ENCODE measurements around the gene CCNL2.
"Not testable (repeated sequence)": the region's sequence is repeated elsewhere in the genome, so short reads cannot be mapped to it uniquely, and the experiment has no call there.

CCNL2 gene

DNA sequence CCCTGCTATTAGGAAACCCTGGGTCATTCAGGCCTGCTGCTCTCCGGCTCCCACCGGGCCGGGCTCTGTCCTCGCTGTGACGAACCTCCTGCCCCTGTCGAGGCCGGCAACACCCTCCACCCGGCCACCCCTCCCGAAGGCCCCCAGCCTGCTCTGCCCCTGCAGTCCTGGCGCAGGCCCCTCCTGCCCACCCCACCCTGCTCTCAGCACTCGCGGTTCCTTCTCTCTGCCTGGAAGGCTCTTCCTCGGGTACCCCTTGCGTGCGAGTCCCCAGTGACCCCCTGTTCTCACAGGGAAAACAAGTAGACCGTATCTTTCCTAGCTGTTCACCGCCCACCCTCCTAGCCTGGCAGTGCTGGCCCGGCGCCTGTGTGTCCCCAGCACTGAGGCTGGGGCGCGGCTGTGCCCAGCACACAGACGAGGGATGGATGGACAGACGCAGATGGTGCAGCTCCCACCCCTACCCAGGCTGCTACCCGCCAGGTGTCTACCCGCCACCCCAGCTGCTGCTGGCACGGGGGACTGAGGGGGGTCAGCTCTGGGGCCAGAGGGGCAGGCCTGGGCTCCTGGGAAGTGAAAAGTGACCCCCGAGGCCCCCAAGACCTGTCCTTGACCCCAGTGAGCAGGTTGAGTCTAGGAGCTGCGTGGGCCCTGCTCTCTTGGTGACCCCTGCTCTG, 33.3 kb upstream of the CCNL2 start:
- no peak for DNase-seq (ENCODE audit: low read depth)

- DNase-seq (ENCODE audit: low read depth): no peak
Observed at GRCh38 chr1:1431845-1432273, 32.7 kb upstream of the CCNL2 start.

DNA sequence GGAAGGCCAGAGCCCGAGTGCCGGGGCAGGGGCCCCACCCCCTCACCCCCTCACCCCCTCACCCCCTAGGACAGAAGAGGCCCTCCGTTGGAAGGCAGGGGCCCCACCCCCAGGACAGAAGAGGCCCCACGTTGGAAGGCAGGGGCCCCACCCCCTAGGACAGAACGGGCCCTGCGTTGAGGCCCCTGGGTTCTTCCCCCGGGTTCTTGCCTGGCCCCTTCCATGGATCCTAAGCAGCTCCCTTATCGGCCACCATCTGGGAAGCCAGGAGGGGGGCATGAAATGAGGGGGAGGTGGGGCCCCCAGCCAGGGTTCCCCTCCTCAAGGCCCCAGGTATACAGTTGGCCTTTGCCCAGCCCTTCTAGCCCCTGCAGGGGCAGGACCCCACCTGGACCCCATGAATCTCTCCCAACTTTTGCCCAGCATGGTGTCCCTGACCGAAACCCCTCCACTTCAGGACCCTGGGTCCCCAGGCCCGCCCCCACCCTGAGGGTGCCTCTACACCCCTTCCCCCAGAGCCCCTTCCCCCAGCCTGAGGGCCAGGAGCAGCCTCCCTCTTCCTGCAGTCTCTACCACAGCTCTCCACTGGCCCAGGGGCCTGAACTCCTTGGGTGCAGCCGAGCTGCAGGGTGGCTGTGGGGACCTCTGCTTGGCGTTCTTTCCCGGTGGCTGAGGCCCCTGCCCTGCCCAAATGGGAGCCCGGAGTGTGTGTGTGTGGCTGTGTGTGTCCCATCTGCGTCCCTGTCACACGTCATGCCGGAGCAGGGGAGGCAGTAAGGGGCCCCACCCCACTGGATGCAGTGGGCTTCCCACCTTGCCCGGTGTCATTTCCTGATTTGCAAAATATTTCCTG, 32.1 kb upstream of the CCNL2 start:
- DNase-seq (ENCODE audit: low read depth): no peak

- DNase-seq (ENCODE audit: low read depth): no peak
Observed at GRCh38 chr1:1430114-1430982, 31.2 kb upstream of the CCNL2 start.

DNA sequence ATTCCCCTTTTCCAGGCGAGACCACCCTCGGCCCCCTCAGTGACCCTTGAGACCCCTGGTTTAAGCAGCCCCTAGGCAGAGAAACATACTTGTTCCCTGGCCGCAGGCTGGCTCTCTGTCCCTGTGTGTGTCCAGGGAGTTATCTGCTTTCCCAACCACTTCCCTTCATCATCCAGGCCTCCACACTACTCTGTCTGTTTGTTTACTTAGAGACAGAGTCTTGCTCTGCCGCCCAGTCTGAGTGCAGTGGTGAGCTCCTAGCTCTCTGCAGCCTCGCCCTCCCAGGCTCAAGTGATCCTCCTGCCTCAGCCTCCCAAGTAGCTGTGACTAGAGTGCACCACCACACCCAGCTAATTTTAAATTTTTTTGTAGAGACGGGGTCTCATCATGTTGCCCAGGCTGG, 30.5 kb upstream of the CCNL2 start:
- no peak for DNase-seq (ENCODE audit: low read depth)

DNA sequence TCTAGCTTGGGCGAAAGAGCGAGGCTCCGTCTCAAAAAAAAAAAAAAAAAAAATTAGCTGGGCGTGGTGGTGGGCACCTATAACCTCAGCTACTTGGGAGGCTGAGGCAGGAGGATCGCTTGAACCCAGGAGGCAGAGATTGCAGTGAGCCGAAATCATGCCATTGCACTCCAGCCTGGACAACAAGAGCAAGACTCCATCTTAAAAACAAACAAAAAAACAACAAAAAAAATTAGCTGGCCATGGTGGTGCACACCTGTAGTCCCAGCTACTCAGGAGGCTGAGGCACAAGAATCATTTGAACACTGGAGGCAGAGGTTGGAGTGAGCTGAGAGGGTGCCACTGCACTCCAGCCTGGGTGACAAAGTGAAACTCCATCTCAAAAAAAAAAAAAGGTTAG, 29.8 kb upstream of the CCNL2 start:
- DNase-seq (ENCODE audit: low read depth): not testable (repeated sequence)

DNA sequence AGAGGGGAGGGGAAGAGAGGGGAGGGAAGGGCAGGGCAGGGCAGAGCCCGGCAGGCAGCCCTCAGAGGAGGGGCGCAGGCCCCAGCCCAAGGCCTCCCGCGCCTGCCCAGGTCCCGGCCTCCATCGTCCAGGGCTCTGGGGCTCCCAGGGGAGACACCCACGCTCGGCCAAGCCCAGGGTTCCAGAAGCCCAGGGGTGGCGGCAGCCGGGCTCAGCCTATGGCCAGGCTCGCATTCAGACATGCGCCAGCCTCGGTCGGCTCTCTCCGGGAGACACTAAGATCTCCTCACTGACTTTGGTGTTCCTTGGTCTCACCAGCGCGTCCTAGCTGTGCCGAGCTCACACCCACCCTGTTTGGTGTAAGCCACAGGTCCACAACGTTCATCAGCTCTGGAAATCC, 29.0 kb upstream of the CCNL2 start:
- no peak for DNase-seq (ENCODE audit: low read depth)

DNA sequence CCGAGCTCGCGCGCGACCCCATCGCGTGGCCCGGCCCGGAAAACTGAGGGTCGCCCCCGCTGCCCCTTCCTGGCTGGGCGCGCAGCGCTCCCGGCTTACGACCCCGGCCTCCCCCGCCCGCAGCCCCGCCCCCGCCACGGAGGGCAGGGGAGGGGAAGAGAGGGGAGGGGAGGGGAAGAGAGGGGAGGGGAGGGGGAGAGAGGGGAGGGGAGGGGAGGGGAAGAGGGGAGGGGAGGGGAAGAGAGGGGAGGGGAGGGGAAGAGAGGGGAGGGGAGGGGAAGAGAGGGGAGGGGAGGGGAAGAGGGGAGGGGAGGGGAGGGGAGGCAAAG, 28.6 kb upstream of the CCNL2 start:
- DNase-seq (ENCODE audit: low read depth): no peak

- no peak for DNase-seq (ENCODE audit: low read depth)
Observed at GRCh38 chr1:1427106-1427819, 28.1 kb upstream of the CCNL2 start.

GRCh38 chr1:1426496-1427105, 27.5 kb upstream of the CCNL2 start:
- DNase-seq (ENCODE audit: low read depth): no peak

DNA sequence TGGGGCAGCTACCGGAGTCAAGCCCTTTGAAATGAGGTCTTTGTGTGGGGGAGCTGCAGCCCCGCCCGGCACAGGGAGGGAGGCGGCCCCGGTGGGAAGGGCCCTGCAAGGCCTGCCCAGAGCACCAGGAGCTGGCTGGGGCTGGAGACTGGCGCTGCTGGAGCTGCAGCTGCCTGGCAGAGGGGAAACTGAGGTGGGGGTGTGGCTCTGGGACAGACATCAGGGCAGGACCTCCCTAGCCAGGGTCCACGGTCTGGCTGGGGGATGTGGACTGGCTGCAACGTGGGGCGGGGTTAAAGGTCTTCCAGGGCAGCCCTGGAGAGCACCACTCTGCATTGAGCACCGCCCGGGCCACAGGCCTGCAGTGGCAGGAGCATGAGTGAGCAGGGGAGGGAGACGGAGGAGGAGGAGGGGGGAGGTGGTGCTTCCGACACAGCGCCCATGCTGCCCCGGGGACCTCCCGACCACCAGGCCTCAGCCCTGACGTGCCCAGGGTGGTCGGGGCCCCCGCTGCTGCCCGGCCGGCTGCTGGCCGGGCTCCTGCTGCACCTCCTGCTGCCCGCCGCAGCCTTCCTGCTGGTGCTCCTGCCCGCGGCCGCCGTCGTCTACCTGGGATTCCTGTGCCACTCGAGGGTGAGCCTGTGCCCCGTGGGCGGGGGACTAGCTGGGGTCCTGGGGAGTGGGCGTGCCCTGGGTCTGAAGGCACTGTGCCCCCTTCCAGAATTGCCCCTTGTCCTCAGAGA, 26.8 kb upstream of the CCNL2 start:
- DNase-seq (ENCODE audit: low read depth): no peak

GRCh38 chr1:1425426-1425752, 26.3 kb upstream of the CCNL2 start:
- DNase-seq (ENCODE audit: low read depth): no peak

- DNase-seq (ENCODE audit: low read depth): no peak
Observed at GRCh38 chr1:1424707-1425106, 25.6 kb upstream of the CCNL2 start.

- DNase-seq (ENCODE audit: low read depth): no peak
Observed at GRCh38 chr1:1423245-1423597, 24.1 kb upstream of the CCNL2 start.

GRCh38 chr1:1422465-1423244, 23.5 kb upstream of the CCNL2 start:
- DNase-seq (ENCODE audit: low read depth): no peak

- DNase-seq (ENCODE audit: low read depth): no peak
Observed at GRCh38 chr1:1421907-1422464, 22.9 kb upstream of the CCNL2 start.

DNA sequence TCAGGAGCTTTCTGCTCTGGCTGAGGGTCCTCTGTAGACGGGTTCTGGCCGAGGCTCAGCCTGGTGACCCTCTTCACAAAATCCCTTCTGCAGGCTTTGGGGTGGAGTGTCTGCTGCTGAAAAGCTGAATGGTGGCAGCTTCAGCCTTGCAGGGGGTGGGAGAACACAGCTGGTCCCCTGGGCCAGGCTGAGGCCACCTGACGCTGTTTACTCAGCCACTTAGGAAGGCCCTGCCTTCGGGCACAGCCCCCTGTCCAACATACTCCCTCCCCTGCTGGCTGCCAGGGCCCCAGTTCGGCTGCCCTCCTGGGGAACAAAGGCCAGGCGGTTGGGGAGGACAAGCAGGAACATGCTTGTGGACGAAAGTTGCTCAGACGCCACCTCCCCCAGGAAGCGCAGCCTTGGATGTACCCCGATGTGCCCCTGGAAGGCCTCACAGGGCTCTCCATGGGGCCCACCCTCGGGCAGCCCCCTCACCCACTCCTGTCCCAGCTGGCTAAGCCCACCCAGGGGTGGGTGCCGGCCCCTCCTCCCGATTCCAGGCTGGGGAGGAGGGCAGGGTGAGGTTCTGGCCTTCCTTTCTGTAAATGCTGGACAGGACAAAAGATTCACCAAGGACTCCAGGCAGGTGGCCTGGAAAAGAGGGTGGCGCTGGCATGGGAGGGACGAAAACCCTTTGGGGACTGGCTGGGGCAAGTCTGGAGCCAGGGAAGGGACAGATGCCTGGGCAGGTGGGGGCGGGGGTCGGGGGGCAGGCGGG, 22.2 kb upstream of the CCNL2 start, which contains the start of gene ANKRD65:
Gene ANKRD65 (minus strand): TSS at position 130 of the 760 bp plus-strand sequence. CDS start 271 bp downstream, outside the sequence.
- DNase-seq (ENCODE audit: low read depth): no peak

GRCh38 chr1:1420654-1421141, 21.6 kb upstream of the CCNL2 start:
- DNase-seq (ENCODE audit: low read depth): no peak

Measured in stimulated activated CD8-positive, alpha-beta memory T cell treated with anti-CD3 and anti-CD28 coated beads, Interleukin-15, amount 100 ng/mL, for 24 hours (primary cell).